ENCODE data around the gene MFAP3.
"Not testable (repeated sequence)": the region's sequence is repeated elsewhere in the genome, so short reads cannot be mapped to it uniquely, and the experiment has no call there.

Gene MFAP3

DNA sequence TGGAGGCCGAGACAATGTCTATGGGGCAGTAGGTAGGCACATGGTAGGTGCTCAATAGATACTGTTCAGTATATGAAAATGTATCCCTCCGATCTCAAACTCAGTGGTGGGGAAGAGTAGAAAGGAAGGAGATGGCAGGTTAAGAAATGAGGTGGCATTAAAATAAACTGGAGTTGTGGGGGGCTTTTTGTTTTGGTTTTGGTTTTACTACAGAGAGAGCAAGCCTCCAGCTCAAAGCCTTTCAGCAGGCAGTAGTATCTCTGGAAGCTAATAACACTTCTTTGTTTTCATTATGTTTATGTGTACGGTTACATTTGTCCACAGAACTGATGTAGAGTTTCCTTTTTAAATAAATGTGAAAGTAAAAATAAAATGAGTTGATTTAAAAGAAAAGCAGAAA lies 8.6 kb downstream of the MFAP3 start:
- Histone ChIP-seq H3K27me3 (ENCODE audit: control insufficient read depth, insufficient read depth, low read length) (no peaks in the 10 kb centered on the region), H3K27ac (ENCODE audit: low read length) (no peak overlapping the region), H3K4me1 (ENCODE audit: control insufficient read depth, insufficient read depth, low read length) (no peaks in the 10 kb centered on the region), H3K4me3 (ENCODE audit: low read length) (no peak overlapping the region), H3K36me3 (ENCODE audit: control insufficient read depth, insufficient read depth, low read length) (no peaks in the 10 kb centered on the region), H3K9me3 (ENCODE audit: control insufficient read depth, insufficient read depth, low read length) (no peaks in the 10 kb centered on the region)
- no CpG with 5 or more reads among the region's 3 CpGs for WGBS (ENCODE audit: insufficient coverage, insufficient read length)
- no peak for DNase-seq (ENCODE audit: low read depth, low spot score)

GRCh38 chr5:154049636-154050035 lies 10.9 kb downstream of the MFAP3 start:
- Histone ChIP-seq H3K4me3 (ENCODE audit: low read length) (no peak overlapping the region), H3K27ac (ENCODE audit: low read length) (no peak overlapping the region), H3K9me3 (ENCODE audit: control insufficient read depth, insufficient read depth, low read length) (no peaks in the 10 kb centered on the region), H3K4me1 (ENCODE audit: control insufficient read depth, insufficient read depth, low read length) (no peaks in the 10 kb centered on the region), H3K36me3 (ENCODE audit: control insufficient read depth, insufficient read depth, low read length) (no peaks in the 10 kb centered on the region), H3K27me3 (ENCODE audit: control insufficient read depth, insufficient read depth, low read length) (no peaks in the 10 kb centered on the region)
- WGBS (ENCODE audit: insufficient coverage, insufficient read length), result no CpG with 5 or more reads among the region's 5 CpGs
- no peak for DNase-seq (ENCODE audit: low read depth, low spot score)

GRCh38 chr5:154053468-154053867 lies 14.7 kb downstream of the MFAP3 start:
- Histone ChIP-seq H3K36me3 (ENCODE audit: control insufficient read depth, insufficient read depth, low read length) (no peaks in the 10 kb centered on the region), H3K27ac (ENCODE audit: low read length) (no peak overlapping the region), H3K4me1 (ENCODE audit: control insufficient read depth, insufficient read depth, low read length) (peaks cover 1% of the 10 kb centered on the region; the same call in 1 of the 2 replicates), H3K9me3 (ENCODE audit: control insufficient read depth, insufficient read depth, low read length) (no peaks in the 10 kb centered on the region), H3K4me3 (ENCODE audit: low read length) (no peak overlapping the region), H3K27me3 (ENCODE audit: control insufficient read depth, insufficient read depth, low read length) (no peaks in the 10 kb centered on the region)
- DNase-seq (ENCODE audit: low read depth, low spot score), result no peak
- no CpG with 5 or more reads among the region's 4 CpGs for WGBS (ENCODE audit: insufficient coverage, insufficient read length)

DNA sequence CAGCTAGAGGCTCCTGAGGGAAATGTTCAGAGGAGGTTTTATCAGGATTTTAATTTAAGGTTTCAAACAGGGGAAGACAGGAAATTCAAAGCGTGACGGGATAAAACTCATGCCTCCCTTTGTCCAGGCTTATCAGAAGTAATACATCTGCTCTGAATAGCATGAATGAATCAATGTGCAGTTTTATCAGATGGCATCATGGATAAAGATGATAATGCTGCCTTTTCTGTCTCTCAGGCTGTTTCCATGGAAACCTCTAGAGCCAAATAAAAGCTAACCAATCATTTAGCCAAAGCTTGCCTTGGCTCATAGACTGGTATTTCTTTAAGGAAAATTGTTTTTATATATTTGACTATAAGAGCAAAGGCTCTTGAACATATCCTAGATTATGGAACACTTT lies 16.4 kb downstream of the MFAP3 start:
- Histone ChIP-seq H3K4me1 (ENCODE audit: control insufficient read depth, insufficient read depth, low read length) (peaks cover 1% of the 10 kb centered on the region; the same call in 1 of the 2 replicates), H3K27ac (ENCODE audit: low read length) (no peak overlapping the region), H3K27me3 (ENCODE audit: control insufficient read depth, insufficient read depth, low read length) (no peaks in the 10 kb centered on the region), H3K4me3 (ENCODE audit: low read length) (no peak overlapping the region), H3K36me3 (ENCODE audit: control insufficient read depth, insufficient read depth, low read length) (no peaks in the 10 kb centered on the region), H3K9me3 (ENCODE audit: control insufficient read depth, insufficient read depth, low read length) (no peaks in the 10 kb centered on the region)
- no CpG with 5 or more reads among the region's 2 CpGs for WGBS (ENCODE audit: insufficient coverage, insufficient read length)
- no peak for DNase-seq (ENCODE audit: low read depth, low spot score)

DNA sequence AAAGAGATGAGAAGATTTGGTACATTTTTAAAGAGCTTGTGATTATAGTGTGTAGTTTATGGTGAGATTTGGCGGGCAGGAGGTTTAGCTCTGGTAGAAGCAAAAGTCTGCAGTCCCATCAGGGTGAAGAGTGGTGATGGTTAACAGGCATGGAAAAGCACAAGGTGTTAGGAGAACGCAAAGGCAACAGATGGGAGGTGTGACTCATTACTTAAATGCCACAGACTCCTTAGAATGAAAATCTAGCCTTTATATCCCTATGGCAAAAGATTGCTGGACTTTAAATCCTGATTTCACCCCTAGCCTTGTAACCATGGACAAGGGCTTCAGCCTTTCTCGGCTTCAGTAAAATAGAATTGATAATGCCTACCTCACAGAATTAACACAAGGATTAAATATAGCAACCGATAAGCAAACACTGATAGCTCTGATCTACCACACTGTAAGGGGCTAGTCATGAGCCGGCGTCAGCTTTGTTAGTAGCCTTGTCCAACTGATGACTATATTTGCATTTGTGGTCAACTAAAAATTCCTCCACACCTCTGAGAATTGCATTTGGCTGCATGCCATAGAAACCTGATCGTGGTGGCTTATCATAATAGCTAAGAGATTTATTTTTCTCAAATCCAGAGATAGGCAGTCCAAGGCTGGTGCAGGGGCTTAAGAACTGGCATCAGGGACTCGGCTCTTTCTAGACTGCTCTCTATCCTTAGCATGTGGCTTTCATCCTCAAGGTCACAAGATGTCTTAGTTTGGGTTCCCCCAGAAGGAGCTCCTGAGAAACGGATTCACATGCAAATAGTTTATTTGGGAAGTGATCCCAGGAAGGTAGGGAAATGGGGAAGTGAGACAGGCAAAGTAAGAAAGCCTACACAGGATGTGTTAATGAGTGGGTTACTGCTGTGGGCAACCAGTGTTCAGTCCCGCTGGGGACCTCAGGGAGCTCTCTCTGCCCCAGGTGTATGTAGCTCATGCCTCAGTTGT lies 19.6 kb downstream of the MFAP3 start:
- peaks cover 1% of the 10 kb centered on the region; the same call in 1 of the 2 replicates for H3K4me1 ChIP-seq (ENCODE audit: control insufficient read depth, insufficient read depth, low read length)
- H3K9me3 ChIP-seq (ENCODE audit: control insufficient read depth, insufficient read depth, low read length), result no peaks in the 10 kb centered on the region
- no peaks in the 10 kb centered on the region for H3K36me3 ChIP-seq (ENCODE audit: control insufficient read depth, insufficient read depth, low read length)
- WGBS (ENCODE audit: insufficient coverage, insufficient read length), result no CpG with 5 or more reads among the region's 10 CpGs
- no peak overlapping the region for H3K4me3 ChIP-seq (ENCODE audit: low read length)
- DNase-seq (ENCODE audit: low read depth, low spot score), result no peak
- no peak overlapping the region for H3K27ac ChIP-seq (ENCODE audit: low read length)
- H3K27me3 ChIP-seq (ENCODE audit: control insufficient read depth, insufficient read depth, low read length), result no peaks in the 10 kb centered on the region

DNA sequence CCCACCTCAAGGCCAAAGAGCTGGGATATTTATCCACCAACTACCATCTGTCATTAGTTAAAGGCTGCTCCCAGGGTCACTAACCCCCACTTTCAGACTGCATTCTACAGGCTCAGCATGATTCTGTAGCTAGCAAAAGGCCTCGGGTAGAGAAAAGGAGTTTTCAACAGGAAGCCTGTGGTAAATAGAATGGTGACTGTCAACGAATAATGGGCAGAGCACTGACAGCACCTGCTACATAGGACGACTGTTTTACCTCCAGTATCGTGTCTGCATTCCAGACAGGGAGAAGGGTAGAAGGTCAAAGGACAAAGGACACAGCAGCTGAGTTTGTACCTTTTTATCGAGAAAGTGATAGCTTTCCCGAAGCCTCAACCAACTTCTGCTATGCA lies 20.3 kb downstream of the MFAP3 start:
- no peaks in the 10 kb centered on the region for H3K36me3 ChIP-seq (ENCODE audit: control insufficient read depth, insufficient read depth, low read length)

DNA sequence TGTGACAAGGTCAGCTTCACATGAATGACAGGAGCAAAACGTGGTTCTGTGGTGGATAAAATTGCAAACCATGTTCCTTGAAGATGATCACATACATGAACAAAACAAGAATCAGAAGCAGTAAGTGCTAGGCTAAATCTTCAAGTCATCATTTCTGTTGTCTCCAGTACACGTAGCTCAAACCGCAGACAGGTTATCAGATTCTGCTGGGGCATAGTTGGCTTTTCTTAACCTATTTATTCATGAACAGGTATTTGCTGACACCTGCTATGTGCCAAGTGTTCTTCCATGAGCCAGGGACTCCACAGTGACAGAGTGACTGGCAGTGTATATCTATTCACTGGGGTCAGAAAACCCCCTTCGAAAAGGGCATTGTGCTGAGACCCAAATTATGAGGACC lies 20.8 kb downstream of the MFAP3 start:
- no peak overlapping the region for H3K4me3 ChIP-seq (ENCODE audit: low read length)

More for the DNA sequence above, 20.3 kb downstream of the MFAP3 start:
- H3K4me3 ChIP-seq (ENCODE audit: low read length), result no peak overlapping the region
- no peaks in the 10 kb centered on the region for H3K9me3 ChIP-seq (ENCODE audit: control insufficient read depth, insufficient read depth, low read length)
- H3K27ac ChIP-seq (ENCODE audit: low read length), result no peak overlapping the region
- DNase-seq (ENCODE audit: low read depth, low spot score), result no peak
- WGBS (ENCODE audit: insufficient coverage, insufficient read length), result no CpG with 5 or more reads among the region's 6 CpGs
- no peaks in the 10 kb centered on the region for H3K27me3 ChIP-seq (ENCODE audit: control insufficient read depth, insufficient read depth, low read length)
- H3K4me1 ChIP-seq (ENCODE audit: control insufficient read depth, insufficient read depth, low read length), result peaks cover 1% of the 10 kb centered on the region; the same call in 1 of the 2 replicates

GRCh38 chr5:154060606-154061005 lies 21.8 kb downstream of the MFAP3 start:
- Histone ChIP-seq H3K9me3 (ENCODE audit: control insufficient read depth, insufficient read depth, low read length) (no peaks in the 10 kb centered on the region), H3K36me3 (ENCODE audit: control insufficient read depth, insufficient read depth, low read length) (no peaks in the 10 kb centered on the region), H3K27me3 (ENCODE audit: control insufficient read depth, insufficient read depth, low read length) (no peaks in the 10 kb centered on the region), H3K4me1 (ENCODE audit: control insufficient read depth, insufficient read depth, low read length) (peaks cover 1% of the 10 kb centered on the region; the same call in 1 of the 2 replicates), H3K27ac (ENCODE audit: low read length) (no peak overlapping the region), H3K4me3 (ENCODE audit: low read length) (no peak overlapping the region)
- DNase-seq (ENCODE audit: low read depth, low spot score), result no peak
- no CpG with 5 or more reads among the region's 3 CpGs for WGBS (ENCODE audit: insufficient coverage, insufficient read length)

More for the DNA sequence above, 20.8 kb downstream of the MFAP3 start:
- Histone ChIP-seq H3K27me3 (ENCODE audit: control insufficient read depth, insufficient read depth, low read length) (no peaks in the 10 kb centered on the region), H3K9me3 (ENCODE audit: control insufficient read depth, insufficient read depth, low read length) (no peaks in the 10 kb centered on the region), H3K4me1 (ENCODE audit: control insufficient read depth, insufficient read depth, low read length) (peaks cover 1% of the 10 kb centered on the region; the same call in 1 of the 2 replicates), H3K27ac (ENCODE audit: low read length) (no peak overlapping the region), H3K36me3 (ENCODE audit: control insufficient read depth, insufficient read depth, low read length) (no peaks in the 10 kb centered on the region)
- no CpG with 5 or more reads among the region's 4 CpGs for WGBS (ENCODE audit: insufficient coverage, insufficient read length)
- DNase-seq (ENCODE audit: low read depth, low spot score), result no peak

GRCh38 chr5:154063372-154063771 lies 24.6 kb downstream of the MFAP3 start:
- Histone ChIP-seq H3K4me1 (ENCODE audit: control insufficient read depth, insufficient read depth, low read length) (no peaks in the 10 kb centered on the region), H3K36me3 (ENCODE audit: control insufficient read depth, insufficient read depth, low read length) (no peaks in the 10 kb centered on the region), H3K9me3 (ENCODE audit: control insufficient read depth, insufficient read depth, low read length) (no peaks in the 10 kb centered on the region)

DNA sequence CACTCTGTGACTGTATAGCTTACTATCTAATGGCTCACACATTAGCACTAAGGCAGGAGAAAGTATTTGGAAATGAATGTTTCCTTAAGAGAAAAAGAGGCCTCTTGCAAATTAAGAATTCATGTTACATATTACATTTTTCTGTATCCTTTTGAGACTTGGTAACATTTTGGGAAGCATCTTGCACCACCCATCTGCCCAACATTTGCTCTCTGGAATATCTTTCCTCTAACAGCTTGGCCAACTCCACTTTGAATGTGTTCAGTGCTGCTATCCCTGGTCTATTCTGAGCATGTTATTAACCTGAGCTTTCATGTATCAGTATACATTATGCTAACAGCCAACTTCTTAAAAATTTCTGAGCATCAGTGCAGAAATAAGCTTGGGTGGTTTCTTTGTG lies 27.2 kb downstream of the MFAP3 start:
- no peak for DNase-seq (ENCODE audit: low read depth, low spot score)
- Histone ChIP-seq H3K27me3 (ENCODE audit: control insufficient read depth, insufficient read depth, low read length) (no peaks in the 10 kb centered on the region), H3K4me3 (ENCODE audit: low read length) (no peak overlapping the region), H3K9me3 (ENCODE audit: control insufficient read depth, insufficient read depth, low read length) (no peaks in the 10 kb centered on the region), H3K27ac (ENCODE audit: low read length) (no peak overlapping the region), H3K4me1 (ENCODE audit: control insufficient read depth, insufficient read depth, low read length) (no peaks in the 10 kb centered on the region), H3K36me3 (ENCODE audit: control insufficient read depth, insufficient read depth, low read length) (no peaks in the 10 kb centered on the region)

More at GRCh38 chr5:154063372-154063771, 24.6 kb downstream of the MFAP3 start:
- H3K27me3 ChIP-seq (ENCODE audit: control insufficient read depth, insufficient read depth, low read length), result no peaks in the 10 kb centered on the region
- H3K4me3 ChIP-seq (ENCODE audit: low read length), result no peak overlapping the region
- H3K27ac ChIP-seq (ENCODE audit: low read length), result no peak overlapping the region
- no peak for DNase-seq (ENCODE audit: low read depth, low spot score)

- no CpG with 5 or more reads among the region's 5 CpGs for WGBS (ENCODE audit: insufficient coverage, insufficient read length)
- H3K27ac ChIP-seq (ENCODE audit: low read length); H3K4me1 ChIP-seq (ENCODE audit: control insufficient read depth, insufficient read depth, low read length); H3K27me3 ChIP-seq (ENCODE audit: control insufficient read depth, insufficient read depth, low read length); DNase-seq (ENCODE audit: low read depth, low spot score); H3K36me3 ChIP-seq (ENCODE audit: control insufficient read depth, insufficient read depth, low read length); H3K9me3 ChIP-seq (ENCODE audit: control insufficient read depth, insufficient read depth, low read length); H3K4me3 ChIP-seq (ENCODE audit: low read length): not testable (repeated sequence)
Observed at GRCh38 chr5:154069854-154070253, 31.1 kb downstream of the MFAP3 start.

All from iPS DF 6.9 (cell line).